Measurements from ENCODE around the gene DKK1.

Gene DKK1

DNA sequence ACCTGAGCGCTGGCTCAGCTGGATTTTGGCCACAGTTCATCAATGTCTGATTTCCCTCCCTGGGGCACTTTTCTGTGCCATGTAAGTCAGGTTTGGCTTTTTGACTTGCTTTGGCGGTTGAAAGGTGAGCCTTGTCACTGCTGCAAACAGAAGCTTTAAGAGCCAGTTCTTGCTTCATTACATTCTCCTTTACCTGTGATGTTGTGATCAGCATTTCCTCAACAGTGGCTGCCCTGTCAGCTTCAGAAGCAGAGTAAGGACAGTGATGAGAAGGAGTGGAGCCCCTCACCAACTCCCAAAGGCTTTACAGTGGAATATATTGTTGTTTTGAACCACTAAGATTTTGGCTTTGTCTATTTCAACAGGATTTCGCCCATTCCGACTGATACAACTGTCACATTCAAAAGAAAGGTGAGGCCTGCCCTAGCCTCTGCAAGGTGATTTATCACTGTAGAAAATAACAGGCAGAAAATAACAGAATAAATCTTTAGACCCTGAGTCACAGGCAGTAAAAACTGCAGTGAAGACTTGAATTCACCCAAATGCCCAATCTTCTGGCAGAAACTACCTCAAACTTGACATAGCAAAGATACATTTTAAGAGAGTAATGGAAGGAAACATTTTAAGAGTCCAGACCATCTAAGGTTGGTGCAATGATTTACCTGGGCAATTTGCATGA lies 13.3 kb upstream of the DKK1 start:
- no peak overlapping the region for H3K4me3 ChIP-seq (replicated peaks; ENCODE audit: low read depth, low read length)
- no peak for DNase-seq (ENCODE audit: low read depth)
- no peak for TF ChIP-seq CTCF (IDR thresholded peaks at IDR 0.05; ENCODE audit: low read length, missing control alignments)

GRCh38 chr10:52308251-52309031 lies 5.6 kb upstream of the DKK1 start:
- peak; percentile 71 for TF ChIP-seq CTCF (IDR thresholded peaks at IDR 0.05; ENCODE audit: low read length, missing control alignments)
- DNase-seq (ENCODE audit: low read depth) = peak; percentile 88
- H3K4me3 ChIP-seq (replicated peaks; ENCODE audit: low read depth, low read length) = peak overlapping the region; percentile 60

GRCh38 chr10:52312942-52313255 lies 1.2 kb upstream of the DKK1 start:
- H3K4me3 ChIP-seq (replicated peaks; ENCODE audit: low read depth, low read length) = peak overlapping the region; percentile 84
- TF ChIP-seq CTCF (IDR thresholded peaks at IDR 0.05; ENCODE audit: low read length, missing control alignments) = no peak
- no peak for DNase-seq (ENCODE audit: low read depth)

DNA sequence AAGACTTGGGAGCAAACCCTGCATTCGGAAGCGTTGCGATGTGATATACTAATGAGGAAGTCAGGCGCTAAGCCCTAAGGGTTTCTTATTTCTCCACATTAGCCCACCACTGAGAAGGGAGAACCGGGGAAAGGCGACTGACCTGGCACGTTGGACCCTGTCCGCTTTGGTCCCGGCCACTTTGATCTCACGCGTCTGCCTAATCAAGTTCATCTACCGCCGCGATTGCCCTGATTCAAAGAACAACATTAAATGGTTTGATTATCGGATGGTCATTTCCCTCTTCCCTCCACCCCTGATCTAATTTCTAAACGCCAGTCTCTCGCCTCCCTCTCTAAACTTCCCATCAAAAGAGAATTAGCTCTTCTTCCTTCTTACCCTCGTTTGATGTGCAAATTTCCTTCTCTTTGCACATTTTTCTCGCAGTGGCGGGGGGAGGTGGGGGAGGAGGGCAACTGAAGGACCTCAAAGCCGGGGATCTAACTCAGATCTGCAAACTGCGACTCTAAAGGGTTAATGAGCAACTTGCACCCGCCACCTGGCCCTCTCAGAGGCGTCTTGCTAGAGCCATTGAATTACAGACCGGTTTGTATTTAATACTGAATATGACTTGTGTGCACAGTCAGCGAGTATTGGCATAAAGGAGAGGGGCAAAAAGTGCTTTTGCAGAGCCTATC lies 687 bp upstream of the DKK1 start:
- peak overlapping the region; percentile 84 for H3K4me3 ChIP-seq (replicated peaks; ENCODE audit: low read depth, low read length)
- DNase-seq (ENCODE audit: low read depth) = no peak
- no peak for TF ChIP-seq CTCF (IDR thresholded peaks at IDR 0.05; ENCODE audit: low read length, missing control alignments)

DNA sequence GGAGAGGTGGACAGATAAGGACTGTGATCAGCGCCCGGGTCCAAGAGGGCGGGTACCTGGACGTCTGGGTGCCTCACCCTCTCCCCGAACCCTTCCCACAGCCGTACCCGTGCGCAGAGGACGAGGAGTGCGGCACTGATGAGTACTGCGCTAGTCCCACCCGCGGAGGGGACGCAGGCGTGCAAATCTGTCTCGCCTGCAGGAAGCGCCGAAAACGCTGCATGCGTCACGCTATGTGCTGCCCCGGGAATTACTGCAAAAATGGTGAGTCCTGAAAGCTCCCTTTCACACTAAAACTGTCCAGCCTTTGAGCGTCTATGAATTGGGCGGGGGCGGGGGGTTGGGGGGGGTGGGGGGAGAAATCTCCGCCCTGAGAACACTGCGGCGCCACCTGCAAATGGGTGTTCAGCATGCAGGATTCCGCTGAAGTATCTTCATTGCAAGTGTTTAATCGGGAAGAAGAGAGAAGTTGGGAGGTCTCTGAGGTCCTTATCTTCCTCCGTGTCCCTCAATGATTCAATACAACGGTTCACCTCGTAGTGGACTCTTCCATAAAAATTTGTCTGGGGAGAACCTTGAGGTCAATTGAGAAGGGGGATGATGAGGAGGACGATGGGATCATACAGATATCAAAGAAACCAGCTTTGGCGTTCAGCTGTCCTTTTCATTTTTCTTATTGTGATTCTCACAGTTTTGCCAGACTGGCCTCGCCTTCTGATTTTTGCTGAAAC lies 906 bp downstream of the DKK1 start:
- DNase-seq (ENCODE audit: low read depth) = peak; percentile 42
- H3K4me3 ChIP-seq (replicated peaks; ENCODE audit: low read depth, low read length) = peak overlapping the region; percentile 84
- no peak for TF ChIP-seq CTCF (IDR thresholded peaks at IDR 0.05; ENCODE audit: low read length, missing control alignments)

- TF ChIP-seq CTCF (IDR thresholded peaks at IDR 0.05; ENCODE audit: low read length, missing control alignments) = no peak
- peak overlapping the region; percentile 84 for H3K4me3 ChIP-seq (replicated peaks; ENCODE audit: low read depth, low read length)
- DNase-seq (ENCODE audit: low read depth) = no peak
These were observed 1.9 kb downstream of the DKK1 start for GRCh38 chr10:52316001-52316400.

Measured in fibroblast of pulmonary artery (primary cell).